Measurements from ENCODE around the gene TAF4. TPM values are rescaled to one million over a fixed set of nuclear protein-coding genes. Genes with fewer than 3 reads are reported as not detected.

Gene TAF4
- polyA plus RNA-seq, 1 donor from 2014 or later: 10.2 TPM

DNA sequence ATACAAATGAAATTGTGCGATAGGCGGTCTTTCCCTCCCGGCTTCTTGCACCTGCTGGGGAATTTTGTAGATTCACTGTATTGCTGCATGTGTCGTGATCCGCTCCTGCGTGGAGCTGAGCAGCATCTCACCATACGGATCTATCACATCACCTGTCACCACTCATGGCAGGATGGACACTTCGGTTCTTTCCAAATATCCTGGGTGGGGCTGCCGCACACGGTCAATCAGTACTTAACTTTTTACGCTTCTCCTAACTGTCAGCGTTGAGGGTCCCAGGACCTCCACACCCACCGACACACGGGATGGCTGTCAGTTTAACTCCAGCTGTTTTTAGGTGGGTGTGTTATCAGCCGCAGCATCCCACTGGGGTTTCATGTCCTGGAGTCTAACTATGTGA, 19.2 kb downstream of the TAF4 start:
- Histone ChIP-seq H2AFZ (ENCODE audit: low read depth, low read length) (no peak overlapping the region), H3K4me3 (ENCODE audit: low read length) (no peak overlapping the region), H3K9ac (ENCODE audit: low read length) (no peak overlapping the region), H4K20me1 (ENCODE audit: insufficient read depth) (no peaks in the 10 kb centered on the region), H3K36me3 (ENCODE audit: insufficient read depth, low read length) (no peaks in the 10 kb centered on the region), H3F3A (ENCODE audit: insufficient read depth, low read length, poor library complexity, severe bottlenecking) (no peaks in the 10 kb centered on the region), H3K4me2 (ENCODE audit: low read length) (no peak overlapping the region), H3K9me3 (ENCODE audit: low read length) (no peaks in the 10 kb centered on the region), H3K27me3 (ENCODE audit: insufficient read depth, low read depth, low read length) (no peaks in the 10 kb centered on the region), H3K9me2 (ENCODE audit: insufficient read depth, low read length) (no peaks in the 10 kb centered on the region), H3K79me2 (replicated peaks; ENCODE audit: insufficient read depth, low read length) (peaks cover 43% of the 10 kb centered on the region), H3K27ac (ENCODE audit: low read length) (no peak overlapping the region)
- TF ChIP-seq EZH2 (IDR thresholded peaks at IDR 0.05; ENCODE audit: borderline replicate concordance, insufficient read depth, low read length, poor library complexity, severe bottlenecking): no peak
- no peak for TF ChIP-seq SMC3 (conservative IDR thresholded peaks at IDR 0.05; ENCODE audit: poor library complexity)
- TF ChIP-seq, protein P1, sequence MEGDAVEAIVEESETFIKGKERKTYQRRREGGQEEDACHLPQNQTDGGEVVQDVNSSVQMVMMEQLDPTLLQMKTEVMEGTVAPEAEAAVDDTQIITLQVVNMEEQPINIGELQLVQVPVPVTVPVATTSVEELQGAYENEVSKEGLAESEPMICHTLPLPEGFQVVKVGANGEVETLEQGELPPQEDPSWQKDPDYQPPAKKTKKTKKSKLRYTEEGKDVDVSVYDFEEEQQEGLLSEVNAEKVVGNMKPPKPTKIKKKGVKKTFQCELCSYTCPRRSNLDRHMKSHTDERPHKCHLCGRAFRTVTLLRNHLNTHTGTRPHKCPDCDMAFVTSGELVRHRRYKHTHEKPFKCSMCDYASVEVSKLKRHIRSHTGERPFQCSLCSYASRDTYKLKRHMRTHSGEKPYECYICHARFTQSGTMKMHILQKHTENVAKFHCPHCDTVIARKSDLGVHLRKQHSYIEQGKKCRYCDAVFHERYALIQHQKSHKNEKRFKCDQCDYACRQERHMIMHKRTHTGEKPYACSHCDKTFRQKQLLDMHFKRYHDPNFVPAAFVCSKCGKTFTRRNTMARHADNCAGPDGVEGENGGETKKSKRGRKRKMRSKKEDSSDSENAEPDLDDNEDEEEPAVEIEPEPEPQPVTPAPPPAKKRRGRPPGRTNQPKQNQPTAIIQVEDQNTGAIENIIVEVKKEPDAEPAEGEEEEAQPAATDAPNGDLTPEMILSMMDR (IDR thresholded peaks at IDR 0.05; ENCODE audit: poor library complexity, severe bottlenecking): no peak
- TF ChIP-seq MXI1 (conservative IDR thresholded peaks at IDR 0.05; ENCODE audit: poor library complexity, severe bottlenecking): no peak
- TF ChIP-seq, protein P2, sequence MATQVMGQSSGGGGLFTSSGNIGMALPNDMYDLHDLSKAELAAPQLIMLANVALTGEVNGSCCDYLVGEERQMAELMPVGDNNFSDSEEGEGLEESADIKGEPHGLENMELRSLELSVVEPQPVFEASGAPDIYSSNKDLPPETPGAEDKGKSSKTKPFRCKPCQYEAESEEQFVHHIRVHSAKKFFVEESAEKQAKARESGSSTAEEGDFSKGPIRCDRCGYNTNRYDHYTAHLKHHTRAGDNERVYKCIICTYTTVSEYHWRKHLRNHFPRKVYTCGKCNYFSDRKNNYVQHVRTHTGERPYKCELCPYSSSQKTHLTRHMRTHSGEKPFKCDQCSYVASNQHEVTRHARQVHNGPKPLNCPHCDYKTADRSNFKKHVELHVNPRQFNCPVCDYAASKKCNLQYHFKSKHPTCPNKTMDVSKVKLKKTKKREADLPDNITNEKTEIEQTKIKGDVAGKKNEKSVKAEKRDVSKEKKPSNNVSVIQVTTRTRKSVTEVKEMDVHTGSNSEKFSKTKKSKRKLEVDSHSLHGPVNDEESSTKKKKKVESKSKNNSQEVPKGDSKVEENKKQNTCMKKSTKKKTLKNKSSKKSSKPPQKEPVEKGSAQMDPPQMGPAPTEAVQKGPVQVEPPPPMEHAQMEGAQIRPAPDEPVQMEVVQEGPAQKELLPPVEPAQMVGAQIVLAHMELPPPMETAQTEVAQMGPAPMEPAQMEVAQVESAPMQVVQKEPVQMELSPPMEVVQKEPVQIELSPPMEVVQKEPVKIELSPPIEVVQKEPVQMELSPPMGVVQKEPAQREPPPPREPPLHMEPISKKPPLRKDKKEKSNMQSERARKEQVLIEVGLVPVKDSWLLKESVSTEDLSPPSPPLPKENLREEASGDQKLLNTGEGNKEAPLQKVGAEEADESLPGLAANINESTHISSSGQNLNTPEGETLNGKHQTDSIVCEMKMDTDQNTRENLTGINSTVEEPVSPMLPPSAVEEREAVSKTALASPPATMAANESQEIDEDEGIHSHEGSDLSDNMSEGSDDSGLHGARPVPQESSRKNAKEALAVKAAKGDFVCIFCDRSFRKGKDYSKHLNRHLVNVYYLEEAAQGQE (IDR thresholded peaks at IDR 0.05; ENCODE audit: borderline replicate concordance): no peak
- TF ChIP-seq POLR2AphosphoS5 (IDR thresholded peaks at IDR 0.05): no peak
- TF ChIP-seq RAD21 (conservative IDR thresholded peaks at IDR 0.05): no peak
- TF ChIP-seq EP300 (conservative IDR thresholded peaks at IDR 0.05; ENCODE audit: poor library complexity, severe bottlenecking): no peak
- no peak for TF ChIP-seq TAF1 (IDR thresholded peaks at IDR 0.05; ENCODE audit: low read depth)

DNA sequence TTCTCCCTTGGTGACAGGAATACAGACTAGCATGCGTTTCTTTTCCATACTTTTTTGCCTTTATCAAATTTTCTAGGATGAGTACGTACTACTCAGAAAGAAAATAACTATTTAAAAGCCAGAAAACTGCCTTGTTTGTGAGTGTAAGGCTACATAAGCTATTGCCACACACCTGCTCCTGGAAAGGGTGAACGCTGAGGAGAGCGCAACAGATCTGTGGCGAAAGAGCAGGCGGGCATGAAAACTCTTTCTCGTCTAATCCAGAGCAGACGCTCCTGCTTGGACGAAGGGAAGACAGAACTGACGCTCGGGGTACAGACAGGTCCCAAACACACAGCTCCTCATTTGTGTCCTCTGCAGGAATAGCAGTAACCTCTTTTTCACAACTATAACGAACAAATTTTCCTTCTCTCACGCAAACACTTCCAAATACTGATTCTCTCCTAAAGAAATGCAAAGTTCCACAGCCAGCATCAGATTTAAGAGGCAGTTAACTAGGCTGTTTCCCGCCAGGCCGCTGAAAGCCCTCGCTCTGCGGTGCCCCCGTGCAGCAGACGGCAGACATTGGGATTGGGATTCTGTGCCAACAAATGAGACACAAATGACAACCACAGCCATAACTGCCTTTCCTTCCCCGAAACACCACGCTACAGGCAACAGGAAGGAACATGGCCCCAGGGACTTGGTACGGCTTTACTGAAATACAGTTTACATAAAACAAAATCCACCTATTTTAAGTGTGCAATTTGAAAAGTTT, 20.0 kb downstream of the TAF4 start:
- peaks cover 43% of the 10 kb centered on the region for H3K79me2 ChIP-seq (replicated peaks; ENCODE audit: insufficient read depth, low read length)
- no peak overlapping the region for H3K9ac ChIP-seq (ENCODE audit: low read length)
- no peaks in the 10 kb centered on the region for H4K20me1 ChIP-seq (ENCODE audit: insufficient read depth)
- TF ChIP-seq POLR2AphosphoS5 (IDR thresholded peaks at IDR 0.05) (no peak), TAF1 (IDR thresholded peaks at IDR 0.05; ENCODE audit: low read depth) (no peak), EP300 (conservative IDR thresholded peaks at IDR 0.05; ENCODE audit: poor library complexity, severe bottlenecking) (no peak), SMC3 (conservative IDR thresholded peaks at IDR 0.05; ENCODE audit: poor library complexity) (no peak), MXI1 (conservative IDR thresholded peaks at IDR 0.05; ENCODE audit: poor library complexity, severe bottlenecking) (no peak), EZH2 (IDR thresholded peaks at IDR 0.05; ENCODE audit: borderline replicate concordance, insufficient read depth, low read length, poor library complexity, severe bottlenecking) (no peak), RAD21 (conservative IDR thresholded peaks at IDR 0.05) (no peak)
- TF ChIP-seq, protein P2 (IDR thresholded peaks at IDR 0.05; ENCODE audit: borderline replicate concordance): no peak
- TF ChIP-seq, protein P1 (IDR thresholded peaks at IDR 0.05; ENCODE audit: poor library complexity, severe bottlenecking): no peak
- no peaks in the 10 kb centered on the region for H3F3A ChIP-seq (ENCODE audit: insufficient read depth, low read length, poor library complexity, severe bottlenecking)
- no peaks in the 10 kb centered on the region for H3K27me3 ChIP-seq (ENCODE audit: insufficient read depth, low read depth, low read length)
- H3K4me2 ChIP-seq (ENCODE audit: low read length): no peak overlapping the region
- H3K4me3 ChIP-seq (ENCODE audit: low read length): no peak overlapping the region
- no peaks in the 10 kb centered on the region for H3K36me3 ChIP-seq (ENCODE audit: insufficient read depth, low read length)
- H3K27ac ChIP-seq (ENCODE audit: low read length): no peak overlapping the region
- H2AFZ ChIP-seq (ENCODE audit: low read depth, low read length): no peak overlapping the region
- no peaks in the 10 kb centered on the region for H3K9me3 ChIP-seq (ENCODE audit: low read length)
- no peaks in the 10 kb centered on the region for H3K9me2 ChIP-seq (ENCODE audit: insufficient read depth, low read length)
